Pons (tissue), 1 donor: ENCODE measurements around the gene MIER2.
"Not testable (repeated sequence)": the region's sequence is repeated elsewhere in the genome, so short reads cannot be mapped to it uniquely, and the experiment has no call there.

Experiments
- DNase-seq: peaks from one replicate; pipeline ENCODE4 v3.0.0-alpha.2; 2016; ENCODE audit warnings: low spot score

Gene MIER2

DNA sequence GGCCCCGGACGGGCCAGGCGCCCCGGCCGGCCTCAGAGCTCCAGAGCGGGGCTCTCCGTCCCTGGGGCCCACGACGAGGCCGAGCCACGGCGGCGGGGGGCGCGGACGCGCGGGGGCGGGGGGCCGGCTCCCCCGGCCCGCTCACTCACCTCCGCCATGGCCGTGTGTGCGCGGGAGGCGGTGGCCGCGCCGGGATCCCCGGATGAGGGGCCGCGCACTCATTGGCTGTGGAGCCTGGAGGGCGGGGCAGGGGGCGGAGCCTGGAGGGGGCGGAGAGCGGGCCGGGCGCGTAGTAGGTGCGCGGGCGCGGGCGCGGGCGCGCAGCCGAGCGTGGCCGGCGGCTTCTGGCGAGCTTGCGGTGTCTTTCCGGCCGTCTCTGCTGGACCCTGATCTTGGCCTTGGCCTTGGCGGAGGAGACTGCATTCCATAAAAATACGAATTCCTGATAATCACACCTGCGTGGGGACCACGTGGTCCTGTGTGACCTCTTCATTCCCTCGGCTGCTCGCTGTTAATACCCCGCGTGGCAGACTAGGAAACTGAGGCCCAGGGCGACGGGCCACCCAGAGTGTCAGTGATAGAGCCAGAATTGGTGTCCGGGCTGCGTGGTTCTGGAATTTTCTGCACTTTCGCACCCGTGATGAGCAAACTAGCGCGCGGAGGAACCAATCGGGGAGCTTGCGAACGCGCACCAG is at the start of gene MIER2:
Gene MIER2, minus strand, starts transcription at position 172 of the 695 bp plus-strand sequence. Its CDS starts 14 bp downstream, at position 158.
- peak; percentile 51 for DNase-seq

DNA sequence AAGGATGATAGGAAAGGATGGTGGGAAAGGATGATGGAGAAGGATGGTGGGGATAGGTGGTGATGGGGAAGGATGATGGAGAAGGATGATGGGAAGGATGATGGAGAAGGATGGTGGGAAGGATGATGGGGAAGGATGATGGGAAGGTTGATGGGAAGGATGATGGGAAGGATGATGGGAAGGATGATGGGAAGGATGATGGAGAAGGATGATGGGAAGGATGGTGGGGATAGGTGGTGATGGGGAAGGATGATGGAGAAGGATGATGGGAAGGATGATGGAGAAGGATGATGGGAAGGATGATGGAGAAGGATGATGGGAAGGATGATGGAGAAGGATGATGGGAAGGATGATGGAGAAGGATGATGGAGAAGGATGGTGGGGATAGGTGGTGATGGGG is 49.0 kb upstream of the MIER2 start:
- not testable (repeated sequence) for DNase-seq

DNA sequence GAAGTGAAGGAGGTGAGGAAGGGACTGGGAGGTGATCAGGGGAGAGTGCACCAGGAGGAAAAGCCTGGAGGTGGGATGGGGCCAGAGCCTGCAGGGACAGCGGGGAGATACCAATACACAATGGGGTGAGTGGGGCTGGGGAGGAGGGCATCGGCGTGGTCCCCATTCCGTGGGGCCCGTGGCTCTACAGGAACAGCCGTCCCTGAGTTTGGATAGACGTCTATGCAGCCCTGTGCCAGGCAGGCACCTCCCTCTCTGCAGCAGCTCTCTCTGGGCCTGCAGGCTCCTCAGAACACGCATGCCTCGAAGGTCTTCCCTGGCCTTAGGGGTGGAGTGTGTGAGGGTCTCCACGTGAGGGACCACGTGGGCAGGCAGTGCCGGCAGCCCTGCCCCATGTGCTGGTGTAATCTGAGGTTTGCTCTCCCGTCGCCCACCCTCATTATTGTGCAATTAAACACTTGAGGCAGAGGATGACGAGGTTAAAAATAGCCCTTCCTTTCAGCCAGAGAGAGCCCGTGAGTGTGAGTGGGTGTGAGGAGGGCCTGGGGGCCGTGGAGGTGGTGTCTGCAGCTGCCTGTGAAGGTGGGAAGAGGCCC is 47.9 kb upstream of the MIER2 start:
- no peak for DNase-seq

DNA sequence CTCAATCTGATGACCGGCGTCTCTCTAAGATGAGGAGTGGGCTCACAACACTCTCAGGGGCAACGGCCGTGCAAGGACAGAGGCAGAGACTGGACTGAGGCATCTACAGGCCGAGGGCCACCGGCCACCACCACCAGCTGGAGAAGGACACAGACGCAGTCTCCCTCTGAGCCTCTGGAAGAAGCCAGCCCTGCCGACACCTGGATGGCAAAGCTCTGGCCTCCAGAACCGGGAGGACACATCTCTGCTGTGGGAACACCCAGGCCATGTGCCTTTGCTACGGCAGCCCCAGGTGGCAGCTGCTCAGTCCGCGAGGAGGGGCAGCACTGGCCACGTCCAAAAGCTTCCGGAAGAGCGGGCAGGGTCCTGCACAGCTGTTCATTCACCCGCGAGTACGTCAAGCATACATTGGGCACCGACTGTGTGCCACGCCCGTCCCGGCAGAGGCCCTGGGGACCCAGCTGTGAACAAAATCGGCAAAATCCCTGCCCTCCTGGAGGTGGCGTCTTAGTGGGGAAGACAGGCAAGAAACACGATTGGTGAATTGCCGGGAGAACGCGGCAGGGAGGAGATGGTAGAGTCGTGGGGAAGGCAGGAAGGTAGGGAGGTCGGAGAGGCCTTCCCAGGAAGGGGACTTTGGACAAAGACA is 47.3 kb upstream of the MIER2 start:
- DNase-seq = no peak

- DNase-seq = no peak
Measured at GRCh38 chr19:391207-391557, 46.6 kb upstream of the MIER2 start.

DNA sequence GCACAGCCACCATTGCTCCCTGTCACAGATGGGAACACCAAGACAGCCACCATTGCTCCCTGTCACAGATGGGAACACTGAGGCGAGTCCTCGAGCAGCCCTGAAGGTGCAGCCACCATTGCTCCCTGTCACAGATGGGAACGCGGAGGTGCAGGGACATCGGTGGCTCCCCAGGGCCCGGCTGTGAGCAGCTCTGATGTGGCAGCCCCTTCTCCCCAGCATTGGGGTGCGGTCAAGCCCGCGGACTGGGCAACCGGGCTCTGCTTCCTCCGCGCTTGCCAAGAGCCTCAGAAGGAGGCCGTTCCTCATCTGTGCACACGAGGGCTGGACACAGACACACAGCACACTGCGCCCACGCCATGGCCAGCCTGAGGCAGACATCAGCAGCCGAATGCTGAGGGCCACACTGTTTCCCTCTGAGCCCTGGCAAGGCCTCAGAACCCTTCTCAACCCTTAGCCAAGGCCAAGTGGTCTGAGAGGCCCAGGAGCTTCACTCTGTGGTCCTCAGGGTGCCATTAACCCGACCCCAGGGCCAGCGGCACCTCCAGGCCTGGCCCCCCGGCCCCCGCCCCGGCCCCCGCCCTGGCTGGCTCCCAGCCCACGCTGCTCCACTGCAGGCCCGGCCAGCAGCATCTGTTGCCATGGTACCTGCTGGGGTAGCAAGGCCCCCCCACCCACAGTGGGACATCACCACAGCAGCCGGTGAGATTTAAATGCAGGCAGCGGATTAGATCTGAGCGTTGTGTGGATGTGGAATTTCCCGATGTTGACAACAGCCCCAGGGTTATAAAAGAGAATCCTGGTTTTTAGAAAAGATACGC is 46.0 kb upstream of the MIER2 start:
- no peak for DNase-seq

DNA sequence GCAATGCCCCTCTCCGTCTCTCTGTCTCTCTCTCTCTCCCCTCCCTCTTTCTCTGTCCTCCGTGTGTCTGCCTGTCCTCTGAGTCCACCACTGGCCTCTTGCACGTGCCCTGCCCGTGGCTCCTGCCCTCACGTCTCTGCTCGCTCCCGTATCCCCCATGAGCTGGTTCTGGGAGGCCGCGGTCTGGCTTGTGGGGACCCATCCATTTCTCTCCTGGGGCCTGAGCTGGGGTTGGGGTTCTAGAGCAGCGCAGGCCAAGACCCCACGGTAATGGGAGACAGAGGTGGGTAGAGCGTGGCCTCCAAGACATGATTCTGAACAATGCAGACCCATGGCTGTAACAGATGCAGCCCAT is 45.3 kb upstream of the MIER2 start:
- no peak for DNase-seq

GRCh38 chr19:389255-389934 is 44.8 kb upstream of the MIER2 start:
- no peak for DNase-seq

DNA sequence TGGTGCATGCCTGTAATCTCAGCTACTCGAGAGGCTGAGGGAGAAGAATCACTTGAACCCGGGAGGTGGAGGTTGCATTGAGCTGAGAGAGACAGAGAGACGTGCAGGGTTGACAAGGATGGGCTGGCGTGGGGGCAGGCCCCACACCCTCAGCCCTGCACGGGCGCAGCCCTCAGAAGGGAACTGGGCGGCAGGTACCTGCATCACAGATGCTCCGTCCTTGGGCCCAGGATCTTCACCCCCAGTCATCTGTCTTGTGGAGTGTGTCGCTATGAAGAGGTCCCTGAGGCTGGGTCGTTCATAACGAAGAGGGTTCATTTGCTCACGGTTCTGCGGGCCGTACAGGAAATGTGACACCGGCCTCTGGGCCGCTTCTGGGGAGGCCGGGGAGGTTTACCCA is 44.1 kb upstream of the MIER2 start:
- DNase-seq = no peak

- DNase-seq = no peak
Measured at GRCh38 chr19:387777-388176, 43.2 kb upstream of the MIER2 start.

GRCh38 chr19:386632-387301 is 42.2 kb upstream of the MIER2 start:
- not testable (repeated sequence) for DNase-seq

DNA sequence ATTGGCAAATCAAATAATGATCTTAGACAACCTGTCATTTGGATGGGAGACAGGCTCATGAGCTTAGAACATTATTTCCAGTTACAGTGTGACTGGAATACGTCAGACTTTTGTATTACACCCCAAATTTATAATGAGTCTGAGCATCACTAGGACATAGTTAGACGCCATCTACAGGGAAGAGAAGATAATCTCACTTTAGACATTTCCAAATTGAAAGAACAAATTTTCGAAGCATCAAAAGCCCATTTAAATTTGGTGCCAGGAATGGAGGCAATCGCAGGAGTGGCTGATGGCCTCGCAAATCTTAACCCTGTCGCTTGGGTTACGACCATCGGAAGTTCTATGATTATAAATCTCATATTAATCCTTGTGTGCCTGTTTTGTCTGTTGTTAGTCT is 41.6 kb upstream of the MIER2 start:
- DNase-seq = not testable (repeated sequence)

DNA sequence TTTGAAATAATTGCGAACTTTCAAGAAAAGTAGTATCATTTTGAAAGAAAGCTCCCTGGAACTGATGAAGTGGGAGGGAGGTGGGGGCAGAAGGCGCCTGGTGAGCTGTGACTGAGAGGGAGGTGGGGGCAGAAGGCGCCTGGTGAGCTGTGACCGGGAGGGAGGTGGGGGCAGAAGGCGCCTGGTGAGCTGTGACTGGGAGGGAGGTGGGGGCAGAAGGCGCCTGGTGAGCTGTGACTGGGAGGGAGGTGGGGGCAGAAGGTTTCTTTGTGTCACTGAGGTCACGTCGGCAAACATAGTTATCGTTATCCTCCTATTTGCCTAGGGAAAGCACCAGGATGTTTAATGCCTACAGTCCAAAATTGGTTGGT is 40.2 kb upstream of the MIER2 start:
- DNase-seq = no peak

- no peak for DNase-seq
Measured at GRCh38 chr19:383922-384798, 39.6 kb upstream of the MIER2 start.

GRCh38 chr19:383040-383439 is 38.4 kb upstream of the MIER2 start:
- DNase-seq = no peak

DNA sequence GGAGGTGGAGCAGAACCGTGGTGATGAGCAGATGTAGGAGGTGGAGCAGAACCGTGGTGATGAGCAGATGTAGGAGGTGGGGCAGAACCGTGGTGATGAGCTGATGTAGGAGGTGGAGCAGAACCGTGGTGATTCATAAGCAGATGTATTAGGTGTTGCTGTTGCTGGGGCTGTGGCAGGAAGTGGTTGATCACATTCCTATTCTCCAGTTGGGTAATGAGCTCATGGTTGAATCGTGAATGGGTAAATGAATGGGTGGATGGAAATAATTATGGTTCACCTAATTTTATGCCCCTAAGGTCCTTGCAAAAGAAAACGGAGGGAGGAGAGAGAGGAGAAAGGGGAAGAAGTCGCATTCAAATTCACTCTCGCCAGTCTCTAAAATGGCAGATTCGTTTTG is 38.0 kb upstream of the MIER2 start:
- not testable (repeated sequence) for DNase-seq

- DNase-seq = not testable (repeated sequence)
Measured at GRCh38 chr19:381901-382300, 37.3 kb upstream of the MIER2 start.

GRCh38 chr19:380618-381219 is 36.1 kb upstream of the MIER2 start:
- DNase-seq = not testable (repeated sequence)

DNA sequence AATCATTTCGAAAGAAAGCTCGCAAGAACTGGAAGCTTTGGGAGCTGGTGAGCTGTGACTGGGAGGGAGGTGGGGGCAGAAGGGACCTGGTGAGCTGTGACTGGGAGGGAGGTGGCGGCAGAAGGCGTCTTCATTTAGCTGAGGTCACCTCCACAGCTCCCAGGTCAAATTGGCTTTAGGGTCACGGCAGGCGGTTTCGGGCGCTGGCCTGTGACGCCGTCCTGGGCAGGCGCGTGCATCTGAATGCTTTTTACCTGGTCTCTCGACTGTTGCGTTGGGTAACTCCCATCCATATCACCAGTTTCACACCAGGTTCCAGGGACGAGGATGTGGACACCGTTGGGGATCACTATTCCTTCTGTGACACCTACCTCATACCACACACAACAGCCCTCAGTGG is 35.2 kb upstream of the MIER2 start:
- no peak for DNase-seq

GRCh38 chr19:378706-379105 is 34.1 kb upstream of the MIER2 start:
- DNase-seq = no peak
